Spinal cord (tissue), 10 donors: ENCODE results near the gene ADAM19. TPM values are rescaled to one million over a fixed set of nuclear protein-coding genes. Genes with fewer than 3 reads are reported as not detected.

Source experiments
- DNase-seq, 6 donors: peaks; one replicate each; pipeline versions ENCODE4 v3.0.0 to v3.0.0-alpha.2; 2013 to 2015; ENCODE audit warnings: low spot score in 6 of 6, low read depth in 4 of 6
- H3K27ac ChIP-seq: one replicate; pipeline ENCODE4 v1.5.1; 2013; ENCODE audit warnings: low read depth, low read length, control low read depth
- H3K27me3 ChIP-seq: one replicate; pipeline ENCODE4 v1.6.1; 2013; ENCODE audit warnings: low read length; ENCODE audit not compliant: control insufficient read depth, insufficient read depth
- H3K36me3 ChIP-seq: one replicate; pipeline ENCODE4 v1.6.1; 2013; ENCODE audit warnings: low read length; ENCODE audit not compliant: control insufficient read depth, insufficient read depth
- H3K4me1 ChIP-seq: one replicate; pipeline ENCODE4 v1.6.1; 2013; ENCODE audit warnings: low read length; ENCODE audit not compliant: control insufficient read depth, insufficient read depth
- H3K4me3 ChIP-seq: one replicate; pipeline ENCODE4 v1.5.1; 2013; ENCODE audit warnings: low read depth, low read length, control low read depth
- H3K9me3 ChIP-seq: one replicate; pipeline ENCODE4 v1.6.1; 2013; ENCODE audit warnings: low read length; ENCODE audit not compliant: control insufficient read depth, insufficient read depth
- WGBS: methylation state at CpG from one replicate; pipeline ENCODE4 v1.1.5; 2013; ENCODE audit warnings: missing lambda C conversion rate; ENCODE audit not compliant: insufficient coverage; 5-methylcytosine and 5-hydroxymethylcytosine counted together
- polyA plus RNA-seq, 2 donors: library from polyadenylated mRNA; unstranded; fragments of 120-200 nt; gene quantifications; one replicate each; pipeline ENCODE4 v1.2.1, GENCODE V29; 2013; ENCODE audit not compliant: insufficient read length in 2 of 2
- total RNA-seq, 2 donors: library from RNA; depleted of rRNA in 1 of 2; stranded (reverse); fragments of 120-200 nt in 1 of 2; fragments of >200 nt in 1 of 2; gene quantifications; one replicate each; pipeline versions ENCODE4 v1.2.3 to v1.2.4, GENCODE V29; 2013 to 2014
- donor health status: healthy.

Gene ADAM19
- total and polyA plus RNA-seq, 4 donors: 11.7 to 16.2 (median 15.8) TPM

- no peak overlapping the region for H3K4me3 ChIP-seq
- H3K9me3 ChIP-seq: no peaks in the 10 kb centered on the region
- no peaks in the 10 kb centered on the region for H3K27me3 ChIP-seq
- DNase-seq: no peak
- H3K36me3 ChIP-seq: no peaks in the 10 kb centered on the region
- peaks cover 5% of the 10 kb centered on the region for H3K4me1 ChIP-seq
- peak overlapping the region; percentile 27 for H3K27ac ChIP-seq
- 51% methylated on average over 7 of the region's 10 CpGs for WGBS
Observed at GRCh38 chr5:157554179-157555036, 21.2 kb downstream of the ADAM19 start.

- Histone ChIP-seq H3K27ac (no peak overlapping the region), H3K4me3 (no peak overlapping the region), H3K9me3 (no peaks in the 10 kb centered on the region), H3K27me3 (no peaks in the 10 kb centered on the region), H3K4me1 (peaks cover 5% of the 10 kb centered on the region), H3K36me3 (no peaks in the 10 kb centered on the region)
- no peak for DNase-seq
- WGBS: no CpG with 5 or more reads among the region's 1 CpG
Observed at GRCh38 chr5:157552650-157553049, 22.9 kb downstream of the ADAM19 start.

GRCh38 chr5:157550663-157551062 lies 24.9 kb downstream of the ADAM19 start:
- H3K4me1 ChIP-seq: peaks cover 17% of the 10 kb centered on the region
- H3K4me3 ChIP-seq: no peak overlapping the region
- no CpG with 5 or more reads among the region's 4 CpGs for WGBS
- no peaks in the 10 kb centered on the region for H3K9me3 ChIP-seq
- no peak overlapping the region for H3K27ac ChIP-seq
- DNase-seq: no peak
- no peaks in the 10 kb centered on the region for H3K36me3 ChIP-seq
- no peaks in the 10 kb centered on the region for H3K27me3 ChIP-seq

- H3K4me1 ChIP-seq: peaks cover 18% of the 10 kb centered on the region
- no peak overlapping the region for H3K27ac ChIP-seq
- no peak for DNase-seq
- no peaks in the 10 kb centered on the region for H3K36me3 ChIP-seq
- no peaks in the 10 kb centered on the region for H3K9me3 ChIP-seq
- 97% methylated on average over 3 of the region's 5 CpGs for WGBS
- no peak overlapping the region for H3K4me3 ChIP-seq
- H3K27me3 ChIP-seq: no peaks in the 10 kb centered on the region
Observed at GRCh38 chr5:157549954-157550549, 25.5 kb downstream of the ADAM19 start.

- Histone ChIP-seq H3K27ac (no peak overlapping the region), H3K4me3 (no peak overlapping the region), H3K36me3 (no peaks in the 10 kb centered on the region), H3K9me3 (no peaks in the 10 kb centered on the region), H3K27me3 (no peaks in the 10 kb centered on the region), H3K4me1 (peaks cover 16% of the 10 kb centered on the region)
- DNase-seq: no peak
- no CpG with 5 or more reads among the region's 3 CpGs for WGBS
Observed at GRCh38 chr5:157549283-157549629, 26.3 kb downstream of the ADAM19 start.

- WGBS: 90% methylated on average over 2 of the region's 4 CpGs
- H3K4me3 ChIP-seq: no peak overlapping the region
- H3K4me1 ChIP-seq: peaks cover 13% of the 10 kb centered on the region
- DNase-seq: no peak
- no peaks in the 10 kb centered on the region for H3K27me3 ChIP-seq
- no peaks in the 10 kb centered on the region for H3K36me3 ChIP-seq
- H3K27ac ChIP-seq: no peak overlapping the region
- H3K9me3 ChIP-seq: no peaks in the 10 kb centered on the region
Observed at GRCh38 chr5:157548513-157549282, 26.9 kb downstream of the ADAM19 start.

- H3K4me1 ChIP-seq: peaks cover 13% of the 10 kb centered on the region
- H3K4me3 ChIP-seq: no peak overlapping the region
- 67% methylated on average over 2 of the region's 3 CpGs for WGBS
- H3K36me3 ChIP-seq: no peaks in the 10 kb centered on the region
- no peaks in the 10 kb centered on the region for H3K9me3 ChIP-seq
- H3K27ac ChIP-seq: no peak overlapping the region
- H3K27me3 ChIP-seq: no peaks in the 10 kb centered on the region
- no peak for DNase-seq
Observed at GRCh38 chr5:157547941-157548512, 27.5 kb downstream of the ADAM19 start.

- peaks cover 18% of the 10 kb centered on the region for H3K4me1 ChIP-seq
- H3K4me3 ChIP-seq: no peak overlapping the region
- no peak overlapping the region for H3K27ac ChIP-seq
- DNase-seq: no peak
- no peaks in the 10 kb centered on the region for H3K27me3 ChIP-seq
- H3K36me3 ChIP-seq: no peaks in the 10 kb centered on the region
- WGBS: no CpG with 5 or more reads among the region's 6 CpGs
- no peaks in the 10 kb centered on the region for H3K9me3 ChIP-seq
Observed at GRCh38 chr5:157546456-157547100, 29.0 kb downstream of the ADAM19 start.

GRCh38 chr5:157545610-157546310 lies 29.8 kb downstream of the ADAM19 start:
- H3K36me3 ChIP-seq: no peaks in the 10 kb centered on the region
- no peak overlapping the region for H3K27ac ChIP-seq
- H3K4me1 ChIP-seq: peaks cover 25% of the 10 kb centered on the region
- WGBS: 94% methylated on average over 3 of the region's 4 CpGs
- no peak for DNase-seq
- no peak overlapping the region for H3K4me3 ChIP-seq
- no peaks in the 10 kb centered on the region for H3K9me3 ChIP-seq
- no peaks in the 10 kb centered on the region for H3K27me3 ChIP-seq
